ENCODE measurements around the gene ARPC3.
A peak's percentile ranks its signal among the peaks of the same experiment; 100 is the strongest.

- TF ChIP-seq EP300 (IDR thresholded peaks at IDR 0.05) (no peak), POLR2A (IDR thresholded peaks at IDR 0.05) (no peak), POLR2AphosphoS5 (IDR thresholded peaks at IDR 0.05) (peak in 1 of 2 donors; percentile 22)
Observed at GRCh38 chr12:110498984-110499706, 49.0 kb upstream of the ARPC3 start.
